Mucosa of gallbladder (tissue), 1 donor: ENCODE results near the gene HDAC10. TPM values are rescaled to one million over a fixed set of nuclear protein-coding genes. Genes with fewer than 3 reads are reported as not detected.

Experiments used
- DNase-seq: peaks from one replicate; pipeline ENCODE4 v3.0.0-alpha.2; 2020; ENCODE audit warnings: low spot score
- total RNA-seq: library from RNA; stranded (reverse); gene quantifications from one replicate; pipeline ENCODE4 v1.2.1, GENCODE V29; 2021
- donor health status: DM: no; HTN: no; CAD: no.

HDAC10 gene
- total RNA-seq, 1 donor from 2014 or later, result 100 TPM

DNA sequence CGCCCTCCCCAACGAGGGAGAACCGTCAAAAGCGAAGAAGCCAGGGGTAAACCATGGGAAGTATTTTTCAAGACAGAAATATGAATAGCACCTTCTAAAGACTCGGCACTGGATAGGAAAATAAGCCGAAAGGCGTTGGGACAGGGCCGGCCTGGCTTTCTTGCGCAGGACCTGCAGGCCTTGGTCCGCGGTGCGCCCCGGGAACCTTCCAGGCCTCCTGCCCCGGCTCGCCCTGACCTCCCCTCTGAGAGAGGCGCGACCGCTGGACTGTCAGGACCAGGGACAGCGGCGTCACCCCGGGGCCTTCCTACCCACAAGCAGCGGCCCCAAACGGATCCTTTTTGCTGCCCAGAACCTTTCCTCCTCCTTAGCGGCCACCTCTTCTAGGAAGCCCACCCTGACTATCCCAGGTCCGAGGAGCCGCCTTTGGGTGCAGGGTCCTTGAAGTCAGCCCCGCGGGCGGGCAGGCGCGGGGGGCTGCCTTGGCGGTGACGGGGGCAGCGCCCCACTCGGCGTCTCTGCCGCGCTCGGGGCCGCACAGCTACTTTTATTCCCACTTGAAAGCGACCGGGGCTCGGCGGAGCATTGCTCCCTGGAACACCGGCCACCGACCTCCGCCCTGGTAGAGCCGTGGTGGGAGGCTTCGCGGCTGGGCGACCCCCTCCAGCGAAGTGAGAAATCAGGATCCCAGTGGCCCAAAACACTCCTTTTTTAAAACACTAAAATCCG lies 19.8 kb upstream of the HDAC10 start:
- DNase-seq, result peak; percentile 70

DNA sequence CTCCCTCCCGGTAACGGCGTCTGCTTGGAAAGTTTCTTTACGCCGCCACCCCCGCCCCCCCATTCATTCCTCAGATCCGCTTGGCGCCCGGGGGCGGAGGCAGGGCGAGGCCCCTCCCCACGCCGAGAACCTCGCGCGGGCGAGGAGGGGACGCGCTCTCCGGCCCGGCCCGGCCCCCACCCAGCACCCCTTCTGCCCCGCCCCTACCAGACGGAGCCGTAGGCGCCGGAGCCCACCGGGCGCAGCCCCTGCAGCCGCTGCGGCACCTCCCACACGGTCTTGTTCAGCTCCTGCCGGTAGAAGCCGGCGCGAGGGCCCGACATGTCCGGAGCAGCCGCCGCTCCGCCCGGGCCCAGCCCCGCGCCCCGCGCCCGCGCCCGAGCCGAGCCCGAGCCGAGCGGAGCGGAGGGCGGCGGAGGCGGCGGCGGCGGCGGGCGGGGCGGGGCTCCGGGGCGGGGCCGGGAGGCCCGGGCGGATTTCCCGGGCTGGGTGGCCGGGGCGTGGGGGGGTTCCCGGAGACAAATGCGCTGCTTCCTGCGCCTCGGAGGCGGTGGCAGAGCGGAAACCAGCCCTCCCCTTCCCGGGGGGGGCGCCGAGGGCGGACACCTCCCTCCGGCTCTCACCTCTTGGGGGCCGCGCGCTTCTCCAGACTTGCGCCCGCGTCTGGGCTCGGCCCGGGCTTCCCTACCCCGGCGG lies 19.1 kb upstream of the HDAC10 start, which contains the start of gene MAPK11:
Gene MAPK11, minus strand, starts transcription at position 411 of the 696 bp plus-strand sequence. Its CDS starts 88 bp downstream, at position 323.
- no peak for DNase-seq

- no peak for DNase-seq
Measured at GRCh38 chr22:50269573-50269969, 18.5 kb upstream of the HDAC10 start.

DNA sequence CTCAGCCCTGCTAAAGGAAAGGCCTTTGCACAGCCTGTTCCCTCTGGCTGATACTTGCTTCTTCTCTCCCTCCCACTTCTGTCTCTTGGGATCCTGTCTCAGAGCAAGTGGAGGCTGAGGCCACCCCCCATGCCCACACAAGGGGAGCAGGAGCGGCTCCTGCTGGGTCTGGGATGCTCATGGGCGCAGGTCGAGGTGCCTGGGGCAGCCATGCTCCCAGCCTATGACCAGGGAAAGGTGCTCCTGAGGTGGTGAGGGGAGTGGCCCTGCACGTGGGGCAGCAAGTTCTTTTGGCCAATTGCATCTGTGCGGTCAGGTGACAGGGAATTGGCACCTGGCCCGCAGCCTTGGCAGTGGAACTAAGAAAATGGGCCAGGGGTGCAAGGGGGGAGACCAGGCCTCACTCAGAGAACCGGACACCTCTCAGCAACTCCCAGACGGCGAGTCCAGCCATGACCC lies 17.6 kb upstream of the HDAC10 start:
- DNase-seq, result no peak

DNA sequence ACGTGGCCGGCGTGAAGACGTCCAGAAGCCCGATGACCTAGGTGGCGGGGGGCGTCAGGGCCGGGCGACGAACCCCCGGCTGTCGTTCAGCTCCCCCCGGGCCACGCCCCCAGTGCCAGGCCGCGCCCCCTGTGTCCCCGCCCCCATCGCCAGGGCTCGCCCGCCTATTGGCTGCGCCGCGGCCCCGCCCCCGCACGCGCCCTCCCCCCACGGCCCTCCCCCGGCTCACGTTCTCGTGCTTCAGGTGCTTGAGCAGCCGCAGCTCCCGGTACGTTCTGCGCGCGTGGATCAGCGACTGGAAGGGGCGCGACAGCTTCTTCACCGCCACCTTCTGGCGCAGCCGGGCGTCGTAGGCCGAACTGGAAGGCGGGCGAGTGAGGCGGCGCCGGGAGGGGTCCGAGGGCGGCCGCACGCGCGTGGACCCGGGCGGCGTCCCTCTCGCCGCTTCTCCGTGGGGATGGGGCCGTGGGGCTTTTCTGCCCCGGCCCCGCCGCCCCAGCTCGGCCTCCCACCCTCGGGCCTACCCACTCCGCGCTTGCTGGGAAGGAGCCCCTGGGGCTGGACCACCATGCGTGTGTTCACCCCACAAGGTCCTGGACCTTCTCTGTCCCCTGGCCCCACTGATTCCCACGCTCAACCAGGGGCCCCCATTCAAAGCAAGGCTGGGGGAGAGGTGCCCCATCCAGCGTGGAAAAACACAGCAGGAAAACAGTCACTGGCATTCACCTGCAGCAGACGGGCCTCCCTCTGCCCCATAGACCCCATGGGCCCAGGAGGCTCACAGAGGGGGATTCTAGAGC lies 16.7 kb upstream of the HDAC10 start:
- peak; percentile 60 for DNase-seq

DNA sequence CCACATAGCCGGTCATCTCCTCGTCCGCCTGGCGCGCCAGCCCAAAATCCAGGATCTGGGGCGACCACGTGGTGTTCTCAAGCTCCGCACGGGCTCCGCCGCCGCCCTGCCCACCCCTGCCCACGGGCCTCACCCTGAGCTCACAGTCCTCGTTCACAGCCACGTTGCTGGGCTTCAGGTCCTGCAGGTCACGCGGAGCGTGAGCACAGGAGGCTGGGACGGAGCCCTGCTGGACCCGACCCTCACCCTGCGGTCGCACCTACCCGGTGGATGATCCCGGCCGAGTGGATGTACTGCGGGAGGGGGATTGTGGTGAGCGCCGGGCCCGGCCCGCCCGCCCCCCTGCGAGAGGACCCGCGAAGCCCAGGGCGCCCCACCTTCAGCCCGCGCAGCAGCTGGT lies 15.9 kb upstream of the HDAC10 start:
- no peak for DNase-seq

DNA sequence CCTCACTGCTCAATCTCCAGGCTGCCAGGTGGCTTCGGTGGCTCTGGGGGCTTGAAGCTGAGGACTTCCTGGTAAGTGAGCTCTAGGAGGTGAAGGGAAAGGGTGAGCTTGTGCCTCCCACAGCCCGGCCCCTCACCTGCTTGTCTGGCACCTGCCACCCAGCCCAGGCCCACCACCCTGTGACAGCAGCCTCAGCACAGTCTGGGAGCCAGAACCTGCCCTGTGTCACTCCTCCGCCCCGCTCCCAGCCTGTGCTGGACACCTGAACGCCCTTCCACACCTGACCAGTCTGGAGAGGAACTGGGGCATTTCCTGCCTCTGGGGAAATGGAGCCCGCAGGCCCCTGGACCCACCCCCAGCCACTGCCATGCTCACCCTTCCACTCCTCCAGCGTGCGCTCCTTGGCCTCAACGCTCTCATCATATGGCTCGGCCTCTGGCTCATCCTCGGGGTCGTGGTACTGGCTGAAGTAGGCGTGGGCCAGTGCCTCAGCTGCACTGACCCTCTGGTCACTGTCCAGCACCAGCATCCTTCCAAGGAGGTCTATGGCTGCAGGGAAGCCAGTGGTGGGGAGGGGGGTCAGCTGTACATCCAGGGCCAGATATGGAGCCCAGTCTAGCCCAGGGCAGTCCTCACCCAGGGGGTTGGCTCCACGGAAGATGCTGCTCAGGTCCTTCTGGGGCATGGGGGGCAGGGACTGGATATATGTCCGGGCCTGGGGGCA lies 14.0 kb upstream of the HDAC10 start:
- DNase-seq, result no peak

DNA sequence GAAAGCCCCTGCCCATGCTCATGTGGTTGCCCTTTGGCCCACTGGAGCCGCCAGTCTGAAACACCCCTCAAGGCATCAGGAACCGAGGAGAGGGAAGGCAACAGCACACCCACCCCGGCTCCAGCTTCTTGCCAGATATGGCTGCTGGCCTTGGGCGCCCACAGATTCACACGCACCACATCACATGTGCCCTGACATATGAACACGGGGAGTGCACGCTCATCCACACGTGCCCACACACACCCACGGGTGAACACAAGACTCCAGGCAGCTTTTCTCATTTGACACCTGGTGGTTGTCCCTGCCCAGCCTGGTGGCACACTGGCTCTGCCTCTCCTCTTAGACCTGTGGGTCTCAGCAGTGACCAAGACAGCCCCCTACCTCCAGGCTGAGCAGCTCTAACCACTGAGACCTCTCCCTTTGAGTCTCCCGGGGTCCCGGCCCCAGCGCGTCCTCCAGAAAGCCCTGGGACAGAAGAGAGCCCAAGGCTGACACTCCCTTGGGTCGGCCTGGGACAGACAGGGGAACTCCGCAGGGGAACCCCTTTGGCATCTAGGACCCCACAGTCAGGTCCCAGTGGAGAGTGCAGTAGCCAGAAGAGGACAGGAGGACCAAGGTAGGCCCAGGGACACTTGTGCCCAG lies 13.2 kb upstream of the HDAC10 start:
- DNase-seq, result no peak

- no peak for DNase-seq
Measured at GRCh38 chr22:50262973-50263617, 12.0 kb upstream of the HDAC10 start.

GRCh38 chr22:50262460-50262911 lies 11.4 kb upstream of the HDAC10 start:
- no peak for DNase-seq

DNA sequence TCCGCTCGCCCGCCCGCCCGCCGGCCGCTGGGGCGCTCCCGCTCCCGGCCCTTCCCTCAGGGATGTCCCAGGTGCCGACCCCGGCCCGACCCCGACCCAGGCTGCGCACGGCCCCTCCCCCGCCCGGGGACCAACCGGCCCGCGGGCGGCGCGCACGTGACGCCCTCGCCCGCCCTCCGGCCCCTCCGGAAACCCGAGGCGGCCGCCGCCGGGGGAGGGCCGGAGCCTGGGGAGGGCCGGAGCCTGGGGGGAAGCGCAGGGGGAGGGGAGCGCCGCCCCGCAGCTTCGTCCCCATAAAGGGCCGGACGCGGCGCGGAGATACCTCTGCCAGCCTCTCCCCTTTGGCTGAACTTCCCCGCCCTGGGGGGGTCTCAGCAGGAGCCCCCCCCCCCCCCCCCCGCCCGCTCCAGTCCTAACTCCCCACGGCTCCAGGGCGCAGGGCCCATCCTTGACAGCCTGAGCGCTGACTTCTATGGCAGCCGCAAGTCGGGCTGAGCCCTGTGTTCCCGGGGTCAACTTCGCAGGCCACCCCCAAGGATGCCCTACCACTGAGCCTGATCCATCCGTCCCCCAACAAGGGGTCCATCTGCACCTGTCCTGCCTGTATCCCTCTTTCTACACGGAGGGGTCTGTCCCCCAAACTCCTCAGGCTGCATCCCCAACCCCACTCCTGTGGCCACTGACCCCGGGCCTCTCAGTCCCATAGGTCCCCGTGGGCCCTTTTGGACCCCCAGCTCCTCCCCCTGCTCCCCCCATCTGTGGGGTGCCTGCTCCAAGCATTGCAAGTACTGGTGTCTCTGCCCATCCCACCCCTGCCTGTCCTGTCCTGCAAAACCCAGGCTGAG lies 10.8 kb upstream of the HDAC10 start, which contains the start of gene MAPK12:
Gene MAPK12, minus strand, starts transcription at position 69 of the 845 bp plus-strand sequence. CDS start 174 bp downstream, outside the sequence.
- DNase-seq, result no peak

DNA sequence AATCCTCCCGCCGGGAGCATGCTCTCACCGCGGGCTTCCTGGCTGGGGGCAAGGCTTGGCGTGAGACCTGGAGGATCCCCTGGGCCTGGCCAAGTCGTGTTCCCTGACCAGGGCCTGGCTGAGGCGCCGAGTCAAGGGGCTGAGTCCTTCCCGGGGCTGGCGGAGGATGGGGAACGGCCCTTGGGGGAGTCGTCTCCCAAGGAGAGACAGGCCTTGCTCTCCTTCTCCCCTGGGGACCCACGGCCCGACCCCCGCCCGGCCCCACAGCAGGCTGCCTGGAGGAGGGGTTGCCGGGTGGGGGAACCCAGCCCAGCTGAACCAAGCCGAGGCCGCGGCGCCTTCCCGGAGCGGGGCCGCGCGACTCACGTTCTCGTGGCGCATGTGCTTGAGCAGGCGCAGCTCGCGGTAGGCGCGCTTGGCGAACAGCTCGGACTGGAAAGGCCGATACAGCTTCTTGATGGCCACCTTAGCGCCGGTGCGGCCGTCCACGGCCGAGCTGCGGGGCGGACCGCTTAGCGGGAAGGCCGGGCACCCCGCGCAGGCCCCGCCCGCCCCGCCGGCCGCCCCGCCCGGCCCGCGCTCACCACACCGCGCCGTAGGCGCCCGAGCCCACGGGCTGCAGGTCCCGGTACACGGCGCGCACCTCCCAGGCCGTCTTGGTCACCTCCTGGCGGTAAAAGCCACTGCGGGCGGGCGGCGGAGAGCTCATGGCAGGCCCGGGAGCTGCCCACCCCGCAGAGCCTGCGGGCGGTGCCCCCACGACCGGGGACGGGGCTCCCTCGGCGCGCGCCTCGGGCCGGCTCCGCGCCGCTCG lies 9.9 kb upstream of the HDAC10 start:
- no peak for DNase-seq

DNA sequence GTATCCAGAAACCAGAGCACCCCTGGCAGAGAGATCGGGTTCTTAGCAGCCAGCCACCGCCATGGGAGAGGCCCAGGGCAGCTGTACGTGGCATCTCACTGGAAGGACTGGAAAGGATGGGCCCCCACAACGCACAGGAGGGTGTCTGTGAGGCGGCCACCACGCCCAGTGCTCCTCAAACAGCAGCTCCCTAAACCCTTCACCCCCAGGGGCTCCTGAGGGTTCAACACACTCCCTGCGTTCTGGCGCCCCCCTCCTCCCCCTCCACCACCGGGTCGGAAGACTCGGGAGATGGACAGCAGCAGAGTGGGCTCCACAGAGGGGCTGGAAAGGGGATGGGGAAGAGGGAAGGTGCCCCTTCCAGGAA lies 9.4 kb upstream of the HDAC10 start:
- no peak for DNase-seq

- DNase-seq, result no peak
Measured at GRCh38 chr22:50259302-50259701, 8.2 kb upstream of the HDAC10 start.

DNA sequence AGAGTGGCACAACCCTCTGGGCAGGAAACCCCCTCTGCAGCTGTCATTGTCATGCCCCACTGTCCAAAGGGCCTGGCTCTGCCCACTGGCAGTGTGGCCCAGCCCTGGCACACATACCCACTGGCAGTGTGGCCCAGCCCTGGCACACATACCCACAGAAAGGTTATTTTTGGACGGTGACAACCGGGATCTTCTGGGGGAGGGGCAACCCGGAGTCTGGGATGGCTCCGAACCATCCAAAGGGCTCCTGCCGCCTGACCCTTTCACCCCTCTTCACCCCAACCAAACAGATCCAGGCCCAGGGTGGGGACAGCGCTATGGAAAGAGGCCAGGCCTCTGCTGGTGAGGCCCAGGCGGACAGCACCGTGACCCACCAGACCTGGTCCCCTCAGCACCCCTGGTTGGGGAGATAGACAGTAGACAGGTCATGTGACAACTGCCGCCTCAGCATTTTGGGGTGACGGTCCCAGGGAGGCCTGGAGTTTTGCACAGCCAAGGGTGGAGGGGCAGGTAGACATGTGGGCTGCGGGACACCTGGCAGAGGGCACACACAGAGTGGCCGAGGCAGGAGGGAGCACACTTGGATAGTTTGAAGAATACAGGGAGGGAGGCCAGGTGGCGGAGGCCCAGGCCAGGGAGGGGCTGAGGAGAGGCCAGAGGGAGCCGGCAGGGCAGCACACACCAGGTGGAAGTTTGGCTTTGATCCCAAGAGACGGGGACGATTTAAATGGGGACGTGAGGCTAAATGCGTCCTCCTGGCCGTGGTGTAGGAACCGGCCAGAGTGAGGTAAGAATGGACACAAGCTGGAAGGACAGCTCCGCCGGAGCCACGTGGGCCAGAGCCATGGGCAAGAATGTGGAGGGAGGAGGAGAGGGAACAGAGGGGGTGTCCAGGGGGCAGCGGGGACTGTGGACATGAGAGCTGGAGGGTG lies 7.6 kb upstream of the HDAC10 start:
- DNase-seq, result no peak

- DNase-seq, result no peak
Measured at GRCh38 chr22:50257451-50258360, 6.6 kb upstream of the HDAC10 start.
